HEK293 (cell line): ENCODE data around the gene GBA2.

Experiments
- CTCF ChIA-PET: fragments of 350-600 bp; formaldehyde crosslinking; extraction: SDS; loops from one replicate; lab custom pipeline; 2021; ENCODE audit warnings: antibody characterized with exemption; lab: Yijun Ruan, JAX
- POLR2A ChIA-PET: fragments of 300-600 bp; formaldehyde crosslinking; extraction: SDS; loops from one replicate; lab custom pipeline; 2020; ENCODE audit warnings: antibody characterized with exemption, inconsistent platforms; lab: Yijun Ruan, JAX
- H3K27ac ChIP-seq: fragments of 200-500 bp; sonication (Bioruptor generic); 2 replicates; pipeline ENCODE4 v1.5.1; 2014; ENCODE audit warnings: low read depth, low read length, control low read depth, inconsistent platforms; ENCODE audit errors: extremely low read depth
- H3K36me3 ChIP-seq, 2 experiments: fragments of 200-500 bp in 1 of 2; sonication (Bioruptor generic) in 1 of 2; 1 replicate in 1 of 2; 2 replicates in 1 of 2; pipeline ENCODE4 v1.5.1; 2014 to 2017; ENCODE audit warnings: inconsistent platforms in 2 of 2, low read length in 2 of 2; ENCODE audit not compliant: control insufficient read depth in 2 of 2, insufficient read depth in 1 of 2
- H3K4me1 ChIP-seq: fragments of 200-500 bp; sonication (Bioruptor generic); 2 replicates; pipeline ENCODE4 v1.5.1; 2014; ENCODE audit warnings: mild to moderate bottlenecking, low read length, inconsistent platforms; ENCODE audit not compliant: control insufficient read depth, insufficient read depth
- H3K4me3 ChIP-seq: 2 replicates; pipeline ENCODE4 v1.5.1; 2011; ENCODE audit warnings: low read depth, mild to moderate bottlenecking, control low read depth, low read length, moderate library complexity
- H3K9me3 ChIP-seq: fragments of 200-500 bp; sonication (Bioruptor generic); 2 replicates; pipeline ENCODE4 v1.5.1; 2014; ENCODE audit warnings: low read depth, low read length, inconsistent platforms; ENCODE audit not compliant: control insufficient read depth, insufficient read depth
- PATZ1 ChIP-seq: fragments of 450-650 bp; formaldehyde crosslinking; IDR thresholded peaks from 2 replicates; pipeline ENCODE4 v1.5.1; 2016; ENCODE audit warnings: missing biosample characterization, missing genetic modification characterization
- WT1 ChIP-seq: fragments of 450-650 bp; formaldehyde crosslinking; IDR thresholded peaks from 2 replicates; pipeline ENCODE4 v1.5.1; 2016; ENCODE audit warnings: missing biosample characterization, missing genetic modification characterization
- ZBTB21 ChIP-seq: fragments of 450-650 bp; formaldehyde crosslinking; IDR thresholded peaks from 2 replicates; pipeline ENCODE4 v1.5.1; 2017; ENCODE audit warnings: missing biosample characterization, missing genetic modification characterization
- ZBTB7A ChIP-seq: fragments of 450-650 bp; formaldehyde crosslinking; IDR thresholded peaks from 2 replicates; pipeline ENCODE4 v1.5.1; 2016; ENCODE audit warnings: low read depth, missing biosample characterization, missing genetic modification characterization
- ZFP69B ChIP-seq: fragments of 450-650 bp; formaldehyde crosslinking; IDR thresholded peaks from 2 replicates; pipeline ENCODE4 v1.5.1; 2016; ENCODE audit warnings: missing biosample characterization, missing genetic modification characterization
- ZNF140 ChIP-seq: fragments of 450-650 bp; formaldehyde crosslinking; IDR thresholded peaks from 2 replicates; pipeline ENCODE4 v1.5.1; 2016; ENCODE audit warnings: missing biosample characterization, missing genetic modification characterization
- ZNF24 ChIP-seq: fragments of 450-650 bp; formaldehyde crosslinking; IDR thresholded peaks from 2 replicates; pipeline ENCODE4 v1.5.1; 2016; ENCODE audit warnings: missing biosample characterization, missing genetic modification characterization
- ZNF26 ChIP-seq: fragments of 450-650 bp; formaldehyde crosslinking; IDR thresholded peaks from 2 replicates; pipeline ENCODE4 v1.5.1; 2016; ENCODE audit warnings: missing biosample characterization, missing genetic modification characterization
- ZNF292 ChIP-seq: fragments of 450-650 bp; formaldehyde crosslinking; IDR thresholded peaks from 2 replicates; pipeline ENCODE4 v1.5.1; 2016; ENCODE audit warnings: low read depth, missing biosample characterization, missing genetic modification characterization, borderline replicate concordance
- ZNF335 ChIP-seq: fragments of 450-650 bp; formaldehyde crosslinking; conservative IDR thresholded peaks from 2 replicates; pipeline ENCODE4 v1.5.1; 2016; ENCODE audit warnings: missing biosample characterization, missing genetic modification characterization
- ZNF449 ChIP-seq: fragments of 450-650 bp; formaldehyde crosslinking; IDR thresholded peaks from 2 replicates; pipeline ENCODE4 v1.5.1; 2017; ENCODE audit warnings: missing biosample characterization, mild to moderate bottlenecking, missing genetic modification characterization, moderate library complexity
- ZNF555 ChIP-seq: fragments of 450-650 bp; formaldehyde crosslinking; conservative IDR thresholded peaks from 2 replicates; pipeline ENCODE4 v1.5.1; 2017; ENCODE audit warnings: missing biosample characterization, mild to moderate bottlenecking, missing genetic modification characterization, inconsistent platforms
- ZNF561 ChIP-seq: fragments of 450-650 bp; IDR thresholded peaks from 2 replicates; pipeline ENCODE4 v1.5.1; 2018; ENCODE audit warnings: missing biosample characterization, missing genetic modification characterization, borderline replicate concordance
- ZNF658 ChIP-seq: fragments of 450-650 bp; formaldehyde crosslinking; IDR thresholded peaks from 2 replicates; pipeline ENCODE4; 2016; ENCODE audit warnings: missing biosample characterization, missing genetic modification characterization
- ZNF747 ChIP-seq: fragments of 450-650 bp; formaldehyde crosslinking; IDR thresholded peaks from 2 replicates; pipeline ENCODE4 v1.5.1; 2016; ENCODE audit warnings: missing biosample characterization, missing genetic modification characterization
- ZNF785 ChIP-seq: fragments of 450-650 bp; formaldehyde crosslinking; IDR thresholded peaks from 2 replicates; pipeline ENCODE4 v1.5.1; 2016; ENCODE audit warnings: missing biosample characterization, missing genetic modification characterization
- ZSCAN23 ChIP-seq: fragments of 450-650 bp; formaldehyde crosslinking; IDR thresholded peaks from 2 replicates; pipeline ENCODE4 v1.5.1; 2016; ENCODE audit warnings: missing biosample characterization, missing genetic modification characterization

Gene GBA2

DNA sequence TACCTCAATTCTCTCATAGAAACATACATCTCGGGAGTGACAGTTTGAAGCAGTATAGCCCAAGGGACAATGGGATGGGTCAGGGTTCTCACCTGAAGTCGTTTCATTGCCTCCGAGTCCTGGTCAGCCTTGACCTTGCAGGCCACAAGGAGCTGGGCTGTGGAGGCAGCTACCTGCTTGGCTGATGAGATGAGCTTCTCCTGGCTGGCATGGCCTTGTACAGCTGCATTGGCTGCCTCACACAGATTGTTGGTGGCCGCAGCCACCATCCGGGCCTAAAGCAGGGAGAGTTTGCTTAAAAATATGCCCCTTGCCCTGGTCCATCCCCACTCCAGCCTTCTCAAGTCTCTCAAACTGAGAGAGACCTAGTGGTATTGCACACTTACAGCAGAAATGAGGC, 50.8 kb downstream of the GBA2 start:
- CTCF ChIA-PET: interaction anchor here (1.1 to 9.0 kb wide), 6 partner anchors 12 to 137 kb away, joined by 3 to 157 read pairs (median 38); partner anchors contain the start of genes ARHGEF39, CCDC107, CREB3 and RMRP
- Histone ChIP-seq H3K27ac (no peak overlapping the region), H3K36me3 (peaks cover 27 to 76% of the 10 kb centered on the region in 2 experiments; a peak in 2 of 3 replicates), H3K9me3 (no peaks in the 10 kb centered on the region)
- TF ChIP-seq ZBTB7A (tag by site-specific recombination) (no peak), PATZ1 (tag by site-specific recombination) (no peak)
- TF ChIP-seq, all 188 proteins: peak for 0
- H3K4me3 ChIP-seq: no peak overlapping the region
- POLR2A ChIA-PET: no interaction called here
- no peaks in the 10 kb centered on the region for H3K4me1 ChIP-seq

DNA sequence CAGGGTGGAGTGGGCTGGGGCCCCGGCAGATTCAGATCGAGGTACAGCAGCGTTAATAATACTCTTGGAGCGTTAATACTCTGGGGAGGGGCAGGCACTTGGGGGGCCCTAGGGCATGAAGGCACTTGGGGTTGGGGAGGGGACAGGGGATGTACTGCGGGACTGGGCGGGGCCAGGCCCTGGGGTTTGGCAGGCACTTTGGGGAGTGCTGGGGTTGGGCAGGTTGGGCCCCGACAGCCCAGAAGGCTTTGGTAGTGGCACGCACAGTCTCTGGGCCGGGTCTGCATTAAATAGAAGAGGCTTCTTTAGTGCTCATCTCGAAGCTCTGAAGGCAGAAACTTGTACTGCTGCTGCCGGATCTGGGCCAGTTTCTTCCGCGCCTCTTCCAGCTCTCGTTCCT, 51.5 kb downstream of the GBA2 start:
- Histone ChIP-seq H3K4me1 (no peaks in the 10 kb centered on the region), H3K36me3 (peaks cover 24 to 69% of the 10 kb centered on the region in 2 experiments; a peak in 2 of 3 replicates), H3K27ac (no peak overlapping the region), H3K9me3 (no peaks in the 10 kb centered on the region), H3K4me3 (no peak overlapping the region)
- ChIA-PET CTCF (interaction anchor here (0.6 to 9.0 kb wide), 20 partner anchors 8 to 442 kb away, joined by 3 to 157 read pairs (median 11); partner anchors contain the start of genes ARHGEF39, CCDC107, CREB3 and RMRP), POLR2A (interaction anchor here (1.2 to 3.8 kb wide), 4 partner anchors 30 to 39 kb away, joined by 3 to 31 read pairs (median 12); partner anchors contain the start of genes ARHGEF39, CCDC107, CREB3 and RMRP)
- TF ChIP-seq ZNF555 (tag by site-specific recombination) (no peak), ZNF335 (tag by site-specific recombination) (no peak), ZNF292 (no peak), WT1 (no peak), ZNF449 (tag by site-specific recombination) (no peak), ZNF561 (tag by site-specific recombination) (no peak), ZNF140 (tag by site-specific recombination) (no peak), ZBTB21 (tag by site-specific recombination) (no peak), ZNF24 (tag by site-specific recombination) (no peak), ZNF26 (tag by site-specific recombination) (no peak), ZSCAN23 (tag by site-specific recombination) (no peak), ZNF785 (tag by site-specific recombination) (no peak), ZNF658 (no peak), ZNF747 (tag by site-specific recombination) (no peak), ZFP69B (tag by site-specific recombination) (no peak)
